ENCODE measurements around the gene RASL10B.

Gene RASL10B

DNA sequence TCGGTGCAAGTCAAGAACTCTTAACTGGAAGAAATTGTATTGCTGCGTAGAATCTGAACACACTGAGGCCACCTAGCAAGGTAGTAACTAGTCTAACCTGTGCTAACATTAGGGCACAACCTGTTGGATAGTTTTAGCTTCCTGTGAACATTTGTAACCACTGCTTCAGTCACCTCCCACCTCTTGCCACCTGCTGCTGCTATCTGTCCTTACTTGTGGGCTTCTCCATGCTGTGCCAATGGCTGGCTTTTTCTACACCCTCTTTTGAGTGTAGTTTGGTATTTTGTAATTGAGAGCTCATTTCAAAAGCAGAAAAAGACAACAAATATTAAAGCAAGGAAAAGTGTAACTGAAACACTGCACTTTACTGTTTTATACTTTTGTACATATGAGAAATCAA, 7.7 kb upstream of the RASL10B start:
- H3K9me3 ChIP-seq (ENCODE audit: low read length) = no peaks in the 10 kb centered on the region
- H3K9ac ChIP-seq (ENCODE audit: low read length) = no peak overlapping the region
- H3K27ac ChIP-seq (ENCODE audit: low read depth, low read length) = no peak overlapping the region
- H3K36me3 ChIP-seq (ENCODE audit: insufficient read depth, low read length) = peaks cover 46% of the 10 kb centered on the region
- H3K27me3 ChIP-seq (ENCODE audit: control insufficient read depth in 1 of 2, insufficient read depth in 2 of 2, low read length in 2 of 2) = no peaks in the 10 kb centered on the region
- no peak overlapping the region for H3K4me3 ChIP-seq (ENCODE audit: low read depth in 1 of 2, low read length in 2 of 2)
- H3K4me1 ChIP-seq (ENCODE audit: insufficient read depth, low read length) = no peaks in the 10 kb centered on the region

- H3K36me3 ChIP-seq (ENCODE audit: insufficient read depth, low read length) = peaks cover 43% of the 10 kb centered on the region
- no peak overlapping the region for H3K27ac ChIP-seq (ENCODE audit: low read depth, low read length)
- no peaks in the 10 kb centered on the region for H3K9me3 ChIP-seq (ENCODE audit: low read length)
- H3K27me3 ChIP-seq (ENCODE audit: control insufficient read depth in 1 of 2, insufficient read depth in 2 of 2, low read length in 2 of 2) = no peaks in the 10 kb centered on the region
- H3K4me1 ChIP-seq (ENCODE audit: insufficient read depth, low read length) = no peaks in the 10 kb centered on the region
- H3K4me3 ChIP-seq (ENCODE audit: low read depth in 1 of 2, low read length in 2 of 2) = no peak overlapping the region
- no peak overlapping the region for H3K9ac ChIP-seq (ENCODE audit: low read length)
Observed at GRCh38 chr17:35725058-35725457, 6.4 kb upstream of the RASL10B start.

DNA sequence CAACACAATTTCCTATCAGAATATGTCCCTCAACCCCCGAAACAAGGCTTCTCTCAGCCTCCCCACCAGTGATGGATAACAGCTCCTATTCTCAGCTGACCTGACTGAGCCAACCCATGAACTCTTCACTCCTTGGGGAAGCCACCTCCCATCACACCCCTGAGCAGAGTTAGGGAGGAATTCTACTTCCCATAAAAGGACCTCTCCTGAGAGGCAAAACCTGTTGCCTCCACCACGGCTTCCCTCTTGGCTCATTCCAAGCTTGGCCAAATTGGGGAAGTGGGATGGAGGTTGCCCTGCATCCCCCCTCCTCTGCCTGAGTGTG, 5.7 kb upstream of the RASL10B start:
- Histone ChIP-seq H3K27ac (ENCODE audit: low read depth, low read length) (no peak overlapping the region), H3K36me3 (ENCODE audit: insufficient read depth, low read length) (peaks cover 41% of the 10 kb centered on the region), H3K4me3 (ENCODE audit: low read depth in 1 of 2, low read length in 2 of 2) (no peak overlapping the region), H3K4me1 (ENCODE audit: insufficient read depth, low read length) (peaks cover 5% of the 10 kb centered on the region), H3K9me3 (ENCODE audit: low read length) (no peaks in the 10 kb centered on the region), H3K27me3 (ENCODE audit: control insufficient read depth in 1 of 2, insufficient read depth in 2 of 2, low read length in 2 of 2) (no peaks in the 10 kb centered on the region), H3K9ac (ENCODE audit: low read length) (no peak overlapping the region)

DNA sequence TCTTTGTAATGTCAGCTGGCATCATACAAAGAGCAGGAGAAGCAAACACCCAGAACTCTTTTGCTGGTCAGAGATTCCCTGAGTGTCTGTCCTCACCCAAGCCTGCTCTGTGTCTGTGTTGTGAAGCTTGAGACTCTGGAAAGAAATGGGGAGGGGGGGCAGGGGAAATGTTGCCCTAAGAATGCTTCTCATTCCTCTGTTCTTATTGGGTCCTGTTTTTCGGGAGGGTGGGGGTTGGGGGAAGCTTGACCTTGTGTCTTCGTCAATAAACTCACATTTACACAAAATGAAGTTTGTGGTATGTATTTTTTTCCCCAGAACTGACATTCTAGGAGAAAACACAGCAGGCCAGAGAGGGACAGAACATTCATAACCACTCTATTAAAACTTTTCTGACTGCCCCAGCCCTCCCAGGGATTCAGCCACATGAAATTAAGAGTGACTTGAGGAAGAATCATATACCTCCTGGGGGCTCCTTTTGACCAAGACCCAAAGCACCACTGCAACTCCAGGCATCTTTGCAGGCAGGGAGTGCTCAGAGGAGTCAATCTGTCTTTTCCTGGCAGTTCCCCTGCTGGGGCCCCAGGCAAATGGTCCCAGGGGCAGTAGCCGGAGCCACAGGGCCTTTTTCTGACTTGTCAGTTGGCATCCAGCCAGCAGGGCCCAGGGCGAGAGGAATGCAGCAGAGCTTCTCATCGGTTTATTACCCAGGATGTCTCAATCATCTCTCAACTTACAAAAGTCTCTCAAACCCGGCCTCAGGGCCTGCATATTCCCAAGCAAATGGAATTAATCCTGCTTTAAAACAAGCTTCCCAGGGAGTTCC, 5.1 kb upstream of the RASL10B start:
- H3K27ac ChIP-seq (ENCODE audit: low read depth, low read length) = no peak overlapping the region
- H3K4me1 ChIP-seq (ENCODE audit: insufficient read depth, low read length) = peaks cover 10% of the 10 kb centered on the region
- no peak overlapping the region for H3K9ac ChIP-seq (ENCODE audit: low read length)
- peaks cover 36% of the 10 kb centered on the region for H3K36me3 ChIP-seq (ENCODE audit: insufficient read depth, low read length)
- no peaks in the 10 kb centered on the region for H3K27me3 ChIP-seq (ENCODE audit: control insufficient read depth in 1 of 2, insufficient read depth in 2 of 2, low read length in 2 of 2)
- H3K9me3 ChIP-seq (ENCODE audit: low read length) = no peaks in the 10 kb centered on the region
- H3K4me3 ChIP-seq (ENCODE audit: low read depth in 1 of 2, low read length in 2 of 2) = no peak overlapping the region

DNA sequence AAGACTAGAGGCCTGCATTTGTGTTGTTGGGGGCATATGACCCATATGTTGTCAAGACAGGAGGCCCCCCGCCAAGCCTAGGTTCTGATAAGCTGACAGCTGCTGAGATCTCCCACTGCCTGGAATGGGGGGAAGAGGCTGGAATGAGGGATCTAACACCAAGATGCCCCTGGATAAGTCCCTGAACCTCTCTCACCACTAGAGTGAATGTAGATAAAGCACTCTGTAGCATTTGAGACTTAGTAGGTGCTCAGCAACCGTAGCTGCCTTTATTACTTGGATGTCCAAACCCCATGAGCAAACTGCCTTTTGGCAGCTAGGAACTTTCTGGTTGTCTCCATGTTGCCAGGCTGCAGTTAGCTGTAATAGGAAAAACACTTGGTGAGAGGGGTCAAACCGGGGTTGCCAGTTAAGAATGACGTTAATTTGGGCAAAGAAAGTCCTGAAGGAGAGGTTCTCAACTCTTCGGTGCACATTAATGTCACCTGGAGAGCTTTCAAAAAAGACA, 4.4 kb upstream of the RASL10B start:
- no peaks in the 10 kb centered on the region for H3K27me3 ChIP-seq (ENCODE audit: control insufficient read depth in 1 of 2, insufficient read depth in 2 of 2, low read length in 2 of 2)
- H3K9ac ChIP-seq (ENCODE audit: low read length) = no peak overlapping the region
- no peak overlapping the region for H3K4me3 ChIP-seq (ENCODE audit: low read depth in 1 of 2, low read length in 2 of 2)
- H3K27ac ChIP-seq (ENCODE audit: low read depth, low read length) = no peak overlapping the region
- peaks cover 32% of the 10 kb centered on the region for H3K36me3 ChIP-seq (ENCODE audit: insufficient read depth, low read length)
- H3K9me3 ChIP-seq (ENCODE audit: low read length) = no peaks in the 10 kb centered on the region
- H3K4me1 ChIP-seq (ENCODE audit: insufficient read depth, low read length) = peaks cover 11% of the 10 kb centered on the region

DNA sequence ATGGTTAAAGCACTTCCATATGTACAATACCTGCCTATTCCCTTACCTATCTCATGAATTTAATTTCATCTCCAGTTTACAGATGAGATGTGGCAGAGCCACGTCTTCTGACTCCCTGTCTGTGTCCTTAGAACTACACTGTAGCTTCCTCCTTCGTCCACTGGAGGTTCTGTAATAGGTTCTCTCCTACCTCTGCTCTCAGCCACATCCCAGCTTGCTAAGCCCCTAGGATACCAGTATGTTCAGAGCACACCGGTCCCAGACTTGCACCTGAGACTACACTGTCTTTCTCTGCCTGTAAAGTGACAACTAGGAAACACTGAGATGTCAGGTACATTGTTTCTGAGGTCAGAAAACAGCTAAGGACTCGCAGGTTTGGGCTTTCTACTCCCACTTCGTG, 3.8 kb upstream of the RASL10B start:
- peaks cover 11% of the 10 kb centered on the region for H3K4me1 ChIP-seq (ENCODE audit: insufficient read depth, low read length)
- H3K27me3 ChIP-seq (ENCODE audit: control insufficient read depth in 1 of 2, insufficient read depth in 2 of 2, low read length in 2 of 2) = no peaks in the 10 kb centered on the region
- no peak overlapping the region for H3K27ac ChIP-seq (ENCODE audit: low read depth, low read length)
- no peak overlapping the region for H3K4me3 ChIP-seq (ENCODE audit: low read depth in 1 of 2, low read length in 2 of 2)
- no peaks in the 10 kb centered on the region for H3K9me3 ChIP-seq (ENCODE audit: low read length)
- H3K9ac ChIP-seq (ENCODE audit: low read length) = no peak overlapping the region
- H3K36me3 ChIP-seq (ENCODE audit: insufficient read depth, low read length) = peaks cover 32% of the 10 kb centered on the region

DNA sequence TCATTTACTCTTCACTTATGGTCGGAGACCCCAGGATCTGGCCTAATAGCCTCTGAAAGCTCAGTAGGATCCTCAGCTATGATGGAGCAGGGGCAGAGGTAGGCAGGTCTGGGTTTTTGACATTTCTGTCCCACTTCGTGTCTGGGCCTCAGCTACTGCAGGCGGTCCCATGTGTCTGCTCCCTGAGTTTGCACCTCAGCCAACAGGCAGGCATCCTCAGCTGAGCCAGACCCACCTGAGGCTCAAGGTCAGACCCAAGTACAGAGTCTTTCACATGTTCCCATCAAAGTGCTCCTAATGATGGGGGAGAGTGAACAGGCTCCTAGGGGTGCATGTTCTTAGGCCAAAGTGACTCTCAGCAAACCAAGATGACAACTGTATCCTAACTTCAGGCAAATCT, 2.9 kb upstream of the RASL10B start:
- H3K4me1 ChIP-seq (ENCODE audit: insufficient read depth, low read length) = peaks cover 11% of the 10 kb centered on the region
- H3K27ac ChIP-seq (ENCODE audit: low read depth, low read length) = no peak overlapping the region
- H3K36me3 ChIP-seq (ENCODE audit: insufficient read depth, low read length) = peaks cover 25% of the 10 kb centered on the region
- no peaks in the 10 kb centered on the region for H3K27me3 ChIP-seq (ENCODE audit: control insufficient read depth in 1 of 2, insufficient read depth in 2 of 2, low read length in 2 of 2)
- no peaks in the 10 kb centered on the region for H3K9me3 ChIP-seq (ENCODE audit: low read length)
- H3K9ac ChIP-seq (ENCODE audit: low read length) = no peak overlapping the region
- H3K4me3 ChIP-seq (ENCODE audit: low read depth in 1 of 2, low read length in 2 of 2) = no peak overlapping the region

- H3K27me3 ChIP-seq (ENCODE audit: control insufficient read depth in 1 of 2, insufficient read depth in 2 of 2, low read length in 2 of 2) = no peaks in the 10 kb centered on the region
- H3K27ac ChIP-seq (ENCODE audit: low read depth, low read length) = no peak overlapping the region
- peaks cover 11% of the 10 kb centered on the region for H3K4me1 ChIP-seq (ENCODE audit: insufficient read depth, low read length)
- no peak overlapping the region for H3K4me3 ChIP-seq (ENCODE audit: low read depth in 1 of 2, low read length in 2 of 2)
- H3K9ac ChIP-seq (ENCODE audit: low read length) = no peak overlapping the region
- H3K9me3 ChIP-seq (ENCODE audit: low read length) = no peaks in the 10 kb centered on the region
- peaks cover 16% of the 10 kb centered on the region for H3K36me3 ChIP-seq (ENCODE audit: insufficient read depth, low read length)
Observed at GRCh38 chr17:35729405-35729833, 2.0 kb upstream of the RASL10B start.

DNA sequence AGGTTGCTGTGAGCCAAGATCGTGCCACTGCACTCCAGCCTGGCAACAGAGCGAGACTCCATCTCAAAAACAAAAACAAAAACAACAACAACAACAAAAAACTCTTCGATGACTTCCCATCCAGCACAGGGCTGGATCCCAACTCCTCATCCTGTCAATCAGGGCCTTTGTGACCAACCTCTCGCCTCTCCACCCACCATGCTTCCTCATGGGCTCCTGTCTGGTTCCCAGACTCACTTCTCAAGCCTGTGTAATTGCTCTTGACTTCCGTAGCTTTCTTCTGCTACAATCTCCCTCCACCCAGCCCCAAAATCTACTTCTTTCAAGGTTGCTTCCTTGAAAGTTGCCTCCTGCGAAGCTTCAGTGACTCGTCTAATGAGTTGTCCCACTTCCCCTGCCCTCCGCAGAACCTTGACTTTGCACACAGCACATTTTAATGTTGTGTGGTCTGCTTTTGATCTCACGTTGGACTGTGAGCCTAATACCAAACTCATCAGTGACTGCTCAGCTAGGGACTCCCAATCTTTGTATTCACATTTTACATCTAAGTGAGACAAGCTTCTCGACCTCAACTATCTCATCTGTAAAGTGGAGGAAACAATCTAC, 936 bp upstream of the RASL10B start:
- H3K27ac ChIP-seq (ENCODE audit: low read depth, low read length) = no peak overlapping the region
- H3K9ac ChIP-seq (ENCODE audit: low read length) = no peak overlapping the region
- H3K9me3 ChIP-seq (ENCODE audit: low read length) = no peaks in the 10 kb centered on the region
- peaks cover 5% of the 10 kb centered on the region for H3K36me3 ChIP-seq (ENCODE audit: insufficient read depth, low read length)
- no peak overlapping the region for H3K4me3 ChIP-seq (ENCODE audit: low read depth in 1 of 2, low read length in 2 of 2)
- H3K4me1 ChIP-seq (ENCODE audit: insufficient read depth, low read length) = peaks cover 11% of the 10 kb centered on the region
- H3K27me3 ChIP-seq (ENCODE audit: control insufficient read depth in 1 of 2, insufficient read depth in 2 of 2, low read length in 2 of 2) = no peaks in the 10 kb centered on the region

GRCh38 chr17:35731917-35732805, 722 bp downstream of the RASL10B start:
- H3K4me3 ChIP-seq (ENCODE audit: low read depth in 1 of 2, low read length in 2 of 2) = peak overlapping the region in 1 of 2 donors; percentile 61
- H3K27ac ChIP-seq (ENCODE audit: low read depth, low read length) = no peak overlapping the region
- H3K4me1 ChIP-seq (ENCODE audit: insufficient read depth, low read length) = peaks cover 11% of the 10 kb centered on the region
- no peaks in the 10 kb centered on the region for H3K27me3 ChIP-seq (ENCODE audit: control insufficient read depth in 1 of 2, insufficient read depth in 2 of 2, low read length in 2 of 2)
- no peaks in the 10 kb centered on the region for H3K9me3 ChIP-seq (ENCODE audit: low read length)
- H3K9ac ChIP-seq (ENCODE audit: low read length) = no peak overlapping the region
- no peaks in the 10 kb centered on the region for H3K36me3 ChIP-seq (ENCODE audit: insufficient read depth, low read length)

DNA sequence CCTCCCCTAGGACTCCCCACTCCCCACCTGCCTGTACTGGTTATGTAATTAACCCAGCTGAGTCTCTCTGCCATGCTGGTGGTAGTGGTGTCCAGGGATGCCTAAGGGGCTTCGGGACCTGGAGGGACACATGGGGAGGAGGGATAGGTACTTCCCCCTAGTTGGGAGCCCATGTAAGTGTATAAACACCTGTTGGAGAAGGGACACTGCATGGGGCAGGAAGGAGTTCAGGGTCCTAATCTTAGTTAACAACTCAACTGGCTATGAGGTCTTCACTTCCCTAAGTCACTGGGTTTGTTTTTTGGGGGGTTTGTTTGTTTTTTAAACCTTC, 1.3 kb downstream of the RASL10B start:
- Histone ChIP-seq H3K4me1 (ENCODE audit: insufficient read depth, low read length) (peaks cover 11% of the 10 kb centered on the region), H3K27ac (ENCODE audit: low read depth, low read length) (no peak overlapping the region), H3K36me3 (ENCODE audit: insufficient read depth, low read length) (no peaks in the 10 kb centered on the region), H3K4me3 (ENCODE audit: low read depth in 1 of 2, low read length in 2 of 2) (no peak overlapping the region), H3K9ac (ENCODE audit: low read length) (no peak overlapping the region), H3K27me3 (ENCODE audit: control insufficient read depth in 1 of 2, insufficient read depth in 2 of 2, low read length in 2 of 2) (no peaks in the 10 kb centered on the region), H3K9me3 (ENCODE audit: low read length) (no peaks in the 10 kb centered on the region)

All from muscle layer of colon (tissue), 2 donors.